ENCODE measurements around the gene UBN1.
"Not testable (repeated sequence)": the region's sequence is repeated elsewhere in the genome, so short reads cannot be mapped to it uniquely, and the experiment has no call there.

Gene UBN1

DNA sequence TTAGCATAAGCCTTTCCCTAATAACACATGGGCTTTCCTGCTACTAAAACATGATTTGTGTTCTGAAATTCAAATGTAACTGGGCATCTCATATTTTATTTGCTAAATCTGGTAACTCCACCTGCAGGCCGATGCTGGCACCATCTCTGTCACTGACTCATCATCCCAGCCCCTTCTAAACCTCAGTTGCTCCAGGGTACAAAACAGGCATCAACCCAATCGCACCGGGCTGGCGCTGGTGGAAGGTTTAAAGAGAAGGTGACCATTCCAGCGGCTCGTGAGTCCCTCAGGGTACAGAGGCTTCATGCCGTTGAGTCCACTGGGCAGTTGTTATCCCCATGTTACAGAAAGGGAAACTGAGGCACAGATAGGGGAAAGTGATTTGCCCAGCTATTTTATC lies 62.5 kb downstream of the UBN1 start:
- no peak for DNase-seq

DNA sequence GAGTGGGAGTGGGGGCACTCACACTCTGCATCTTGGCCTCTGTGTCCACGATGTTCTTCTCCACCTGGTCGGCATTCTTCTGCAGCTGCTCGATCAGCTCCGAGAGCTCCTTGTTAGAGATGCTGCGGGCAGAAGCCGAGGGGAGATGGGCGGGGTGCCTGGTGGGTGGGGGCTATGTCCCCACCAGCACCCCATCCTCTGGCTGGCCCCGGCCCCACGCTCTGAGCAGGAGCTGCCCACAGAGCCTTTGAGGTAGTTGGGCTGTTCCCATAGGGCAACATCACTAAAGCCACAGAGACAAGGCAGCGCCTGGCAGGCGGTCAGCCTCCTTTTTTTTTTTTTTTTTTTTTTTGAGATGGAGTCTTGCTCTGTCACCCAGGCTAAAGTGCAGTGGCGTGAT lies 63.5 kb downstream of the UBN1 start:
- DNase-seq = no peak

DNA sequence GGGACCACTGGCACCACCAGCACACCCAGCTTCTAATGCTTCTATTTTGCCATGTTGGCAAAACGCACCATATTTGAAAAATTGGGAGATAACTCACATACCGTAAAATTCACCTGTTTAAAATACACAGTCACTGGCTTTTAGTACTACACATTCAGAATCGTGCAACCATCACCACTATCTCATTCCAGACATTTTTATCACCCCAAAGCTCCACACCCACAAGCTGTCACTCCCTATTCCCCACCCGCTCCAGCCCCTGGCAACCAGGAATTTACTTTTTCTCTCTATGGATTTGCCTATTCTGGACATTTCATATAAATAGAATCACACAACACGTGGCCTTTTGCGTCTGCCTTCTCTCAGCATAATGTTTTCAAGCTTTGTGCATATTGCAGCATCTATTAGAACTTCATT lies 64.7 kb downstream of the UBN1 start:
- no peak for DNase-seq

DNA sequence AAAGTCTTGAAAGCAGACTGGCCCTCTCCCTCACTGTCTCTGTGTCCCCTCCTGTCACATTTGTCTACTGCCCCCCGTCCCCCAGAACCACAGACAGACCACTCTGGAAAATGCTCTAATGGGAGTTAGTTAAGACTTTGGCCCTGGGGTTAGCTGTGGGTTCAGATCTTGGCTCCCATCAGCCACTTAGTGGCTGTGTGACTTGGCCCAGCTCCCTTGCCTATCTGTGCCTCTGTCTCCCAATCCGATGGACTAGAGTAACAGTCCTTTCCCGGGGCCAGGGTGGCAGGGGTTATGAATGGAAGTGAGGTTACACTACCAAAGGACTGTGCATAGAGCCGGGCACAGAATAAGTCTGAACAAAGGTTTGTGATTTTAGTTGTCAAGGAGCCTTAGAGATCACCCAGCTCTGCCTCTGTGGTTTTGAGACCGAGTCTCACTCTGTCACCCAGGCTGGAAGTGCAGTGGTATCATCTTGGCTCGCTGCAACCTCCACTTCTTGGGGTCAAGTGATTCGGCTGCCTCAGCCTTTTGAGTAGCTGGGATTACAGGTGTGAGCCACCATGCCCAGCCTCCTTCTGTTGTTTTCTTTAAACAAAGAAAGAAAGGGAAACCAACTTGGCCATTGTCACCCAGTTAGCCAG lies 66.0 kb downstream of the UBN1 start:
- no peak for DNase-seq

DNA sequence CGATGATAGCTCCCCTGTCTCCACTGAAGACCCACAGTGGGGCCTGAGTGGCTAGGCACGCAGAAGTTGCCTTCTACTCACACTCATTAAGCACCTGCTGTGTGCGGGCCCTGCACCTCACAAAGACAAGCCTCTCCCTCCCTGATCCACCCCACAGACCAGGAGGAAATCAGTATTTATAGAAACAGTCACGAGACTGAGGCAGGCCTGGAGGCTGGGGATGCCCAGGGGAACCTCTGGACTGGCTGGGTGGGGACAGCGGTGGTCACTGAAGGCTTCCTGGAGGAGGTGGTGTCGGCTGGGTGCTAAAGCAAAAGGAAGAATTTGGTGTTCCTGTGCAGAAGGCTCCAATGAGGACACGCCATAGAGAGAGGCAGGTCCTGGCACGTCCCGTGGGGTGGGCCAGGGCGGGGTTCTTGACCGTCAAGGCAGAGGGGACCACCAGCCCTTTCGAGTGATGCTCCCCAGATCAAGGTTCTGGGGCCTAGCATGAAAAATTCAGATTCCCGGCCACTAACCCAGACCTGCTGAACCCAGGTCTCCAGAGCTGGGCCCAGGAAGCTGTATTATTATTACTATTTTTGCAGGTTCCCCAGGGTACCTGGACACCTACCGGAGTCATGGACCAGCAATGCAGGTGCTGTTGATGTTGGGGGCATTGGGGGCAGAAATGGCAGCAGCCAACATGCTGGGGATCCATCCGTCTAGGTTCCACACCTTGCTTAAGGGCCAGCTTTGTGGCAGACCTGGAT lies 66.7 kb downstream of the UBN1 start:
- no peak for DNase-seq

DNA sequence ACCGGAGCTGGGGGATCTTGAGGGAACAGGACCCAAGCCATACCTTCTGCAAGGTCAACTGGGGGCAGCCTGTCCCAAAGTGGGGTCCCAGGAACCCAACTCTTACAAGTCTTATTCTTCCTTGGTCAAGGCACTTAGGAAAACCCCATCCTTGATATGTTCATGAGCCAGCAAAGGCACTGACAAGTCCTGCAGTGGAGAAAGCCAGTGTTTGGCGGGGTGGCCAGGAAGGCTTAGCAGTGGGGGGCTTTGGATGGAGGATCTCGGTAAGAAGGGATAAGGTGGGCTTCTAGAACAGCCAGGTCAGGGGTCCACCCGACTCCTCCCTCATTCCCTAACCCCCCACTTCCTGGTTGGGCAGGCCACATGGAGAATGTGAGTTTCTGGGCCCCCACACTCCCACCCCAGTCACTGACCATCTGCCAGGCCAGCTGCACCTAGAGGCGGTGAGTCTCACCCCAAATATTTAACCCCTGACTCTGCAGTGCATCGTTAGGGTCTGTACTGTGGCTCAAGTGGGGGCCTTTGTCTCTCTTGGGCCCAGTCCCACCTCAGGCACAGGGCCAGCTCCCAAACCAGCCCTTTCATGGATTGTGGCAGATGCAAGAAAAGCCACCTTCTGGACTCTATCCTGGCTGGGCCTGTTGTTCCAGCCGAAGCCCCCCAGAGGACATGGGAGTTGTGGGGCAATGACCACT lies 67.4 kb downstream of the UBN1 start:
- DNase-seq = no peak

DNA sequence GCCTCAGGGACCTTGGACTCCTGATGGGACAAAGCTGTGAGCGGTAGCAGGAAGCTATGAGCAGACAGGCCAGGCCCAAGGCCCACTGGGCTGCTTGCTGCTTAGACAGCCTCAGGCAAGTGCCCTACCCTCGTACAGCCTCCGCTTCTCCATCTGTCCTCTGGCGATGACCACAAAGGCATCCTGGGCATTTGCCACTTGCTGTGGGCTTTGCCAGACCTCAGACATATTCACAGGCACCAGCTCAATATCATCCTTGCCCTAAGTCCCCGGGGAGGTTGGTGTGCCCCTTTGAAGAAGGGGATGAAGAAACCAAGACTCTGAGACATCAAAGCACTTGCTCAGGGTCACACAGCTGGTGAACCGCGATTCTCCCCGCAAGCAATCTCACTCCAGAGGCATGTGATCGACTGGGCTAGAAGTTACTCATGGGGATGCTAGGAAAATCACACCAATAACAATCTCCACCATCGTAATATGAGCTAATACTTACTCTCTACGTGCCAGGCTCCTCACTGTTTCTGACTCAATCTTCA lies 68.0 kb downstream of the UBN1 start:
- no peak for DNase-seq

DNA sequence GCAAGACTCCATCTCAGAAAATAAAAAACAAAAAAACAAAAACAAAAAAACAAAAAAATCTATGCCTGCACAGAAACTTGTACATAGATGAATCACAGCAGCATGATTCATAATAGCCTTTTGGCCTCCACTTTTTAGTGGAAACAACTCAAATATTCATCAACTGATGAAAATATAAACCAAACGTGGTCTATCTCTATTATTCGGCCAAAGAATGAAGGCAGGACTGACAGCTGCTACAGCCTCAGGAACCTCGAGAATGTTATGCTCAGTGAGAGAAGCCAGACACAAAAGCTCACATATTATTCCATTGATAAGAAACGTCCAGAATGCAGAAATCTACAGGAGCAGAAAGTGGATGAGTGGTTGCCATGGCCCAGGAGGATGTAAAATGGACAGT lies 69.8 kb downstream of the UBN1 start:
- DNase-seq = no peak

DNA sequence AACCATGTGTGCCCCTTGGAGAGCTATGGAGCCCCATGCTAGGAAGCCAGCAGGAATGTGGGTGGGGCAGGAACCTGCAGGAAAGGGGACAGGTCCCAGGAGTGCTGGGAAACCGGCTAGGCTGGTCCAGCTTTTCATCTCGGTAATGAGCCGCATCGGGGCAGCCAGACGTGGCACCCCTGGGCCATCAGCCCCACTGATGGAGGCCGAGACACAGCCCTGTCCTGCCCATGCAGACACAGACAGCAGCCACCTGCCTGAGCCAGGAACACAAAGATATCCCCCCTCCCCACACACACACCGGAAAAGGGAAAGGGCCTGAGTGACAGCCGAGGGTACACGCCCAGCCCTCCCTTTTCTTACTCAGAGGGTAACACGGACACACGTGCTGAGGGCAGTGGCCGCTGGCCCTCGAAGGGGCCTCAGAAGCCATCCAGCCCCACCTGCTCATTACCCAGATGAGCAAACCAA lies 71.5 kb downstream of the UBN1 start:
- DNase-seq = no peak

DNA sequence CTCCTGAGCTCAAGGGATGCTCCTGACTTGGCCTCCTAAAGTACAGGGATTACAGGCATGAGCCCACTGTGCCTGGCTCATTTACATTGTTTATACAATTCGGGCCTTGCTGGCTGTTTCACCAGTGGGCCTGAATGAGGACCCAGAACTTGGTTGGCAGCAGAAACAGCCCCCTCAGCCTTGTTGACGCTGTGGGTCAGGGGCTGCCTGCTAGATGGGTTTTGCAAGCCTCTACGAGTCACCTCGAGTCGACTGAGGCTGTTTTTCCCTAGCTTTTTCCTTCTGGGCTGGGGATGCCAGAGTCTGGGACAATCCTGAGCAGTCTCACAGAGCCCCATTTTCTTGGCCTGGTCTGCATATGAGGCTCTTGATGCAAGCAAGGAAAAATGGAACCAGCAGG lies 73.5 kb downstream of the UBN1 start:
- no peak for DNase-seq

DNA sequence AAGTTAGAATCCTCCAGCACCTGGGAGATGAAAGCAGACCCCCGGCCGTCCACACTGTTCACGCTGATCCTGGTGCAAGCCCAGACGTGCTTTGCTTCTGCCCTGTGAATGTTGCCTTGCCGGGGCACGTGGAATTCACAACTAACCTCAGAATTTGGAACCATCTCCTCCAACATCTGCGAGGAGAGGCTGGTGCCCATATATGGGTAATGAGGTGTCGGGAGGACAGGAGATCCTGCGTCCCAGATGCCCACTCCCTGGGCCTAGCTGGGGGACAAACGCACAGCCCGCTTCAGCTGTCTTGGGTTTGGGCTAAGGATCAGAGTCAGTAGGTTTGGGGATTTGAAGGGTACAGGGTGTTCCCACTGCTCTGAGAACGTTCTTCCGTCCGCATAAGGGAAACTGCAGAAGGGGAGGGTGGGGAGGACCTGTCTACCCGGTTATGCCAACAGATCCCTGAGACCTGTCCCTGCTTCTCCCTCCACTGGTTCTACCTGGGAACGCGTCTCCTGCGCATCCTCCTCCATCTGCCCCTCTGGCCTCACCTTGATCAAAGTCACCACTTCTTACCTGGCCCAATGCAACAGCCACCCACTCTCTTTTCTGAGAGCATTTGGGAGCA lies 75.6 kb downstream of the UBN1 start:
- DNase-seq = no peak

DNA sequence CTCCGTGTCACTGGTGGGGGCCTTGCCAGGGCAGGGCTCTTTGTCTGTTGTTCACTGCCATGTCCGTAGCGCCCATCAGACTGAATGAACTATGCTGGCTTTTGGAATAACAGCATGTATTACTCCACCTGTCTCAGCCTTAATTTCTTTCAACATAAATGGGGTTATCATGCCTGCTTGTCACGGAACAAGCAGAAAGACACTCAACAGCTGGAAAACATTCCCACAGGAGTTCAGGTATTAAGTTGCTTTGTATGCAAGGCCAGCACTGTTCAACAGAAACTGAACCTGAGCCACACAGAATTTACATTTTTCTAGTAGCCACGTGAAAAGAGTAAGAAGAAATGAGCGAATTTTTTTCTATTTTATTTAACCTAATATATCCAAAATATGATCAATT lies 76.6 kb downstream of the UBN1 start:
- DNase-seq = no peak

DNA sequence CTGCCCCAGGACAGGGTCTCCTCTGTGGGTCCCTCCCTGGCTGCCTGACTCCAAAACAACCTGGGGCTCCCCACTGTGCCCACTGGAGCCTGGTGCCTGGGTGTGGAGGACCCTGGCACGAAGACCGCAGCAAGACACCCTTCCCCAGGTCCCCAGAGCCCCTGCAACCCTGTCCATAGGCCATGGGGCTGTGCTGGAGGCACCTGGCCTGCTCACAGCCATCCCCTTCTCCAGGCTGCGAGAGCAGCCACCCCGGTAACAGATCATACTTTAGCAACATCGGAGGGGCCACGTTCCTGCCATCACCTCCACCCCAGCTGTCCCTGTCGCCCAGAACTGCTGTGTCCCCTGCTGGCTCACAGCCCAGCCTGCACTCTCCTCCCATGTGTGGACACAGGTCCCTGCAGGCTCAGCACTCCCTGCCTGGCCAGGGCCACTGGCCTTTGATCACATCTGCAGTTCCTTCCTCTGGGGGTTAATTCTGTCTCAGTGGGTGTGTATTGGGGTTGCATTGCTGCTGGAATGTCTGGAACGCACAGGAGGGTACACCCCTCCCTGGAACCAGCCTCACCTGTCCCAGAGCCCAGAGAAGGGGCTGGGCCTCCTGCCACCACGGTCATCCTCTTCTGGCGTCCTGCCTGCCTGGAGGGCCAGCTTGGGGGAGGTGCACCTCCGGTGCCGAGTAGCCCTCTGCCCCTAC lies 77.5 kb downstream of the UBN1 start:
- no peak for DNase-seq

DNA sequence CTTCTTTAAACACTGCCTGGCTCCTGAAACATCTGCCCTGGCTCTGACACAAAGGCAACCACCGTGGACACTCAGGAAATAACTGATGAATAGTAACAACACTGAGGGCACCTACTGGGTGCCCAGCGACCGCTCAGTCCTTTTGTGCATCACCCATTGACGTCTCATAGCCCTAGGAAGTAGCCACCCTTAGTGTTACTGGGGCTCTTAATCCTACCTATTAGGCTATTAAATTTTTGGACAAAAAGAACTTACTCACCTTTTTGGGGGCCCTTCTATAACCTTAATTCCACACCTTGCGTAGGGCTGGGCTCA lies 78.0 kb downstream of the UBN1 start:
- no peak for DNase-seq

DNA sequence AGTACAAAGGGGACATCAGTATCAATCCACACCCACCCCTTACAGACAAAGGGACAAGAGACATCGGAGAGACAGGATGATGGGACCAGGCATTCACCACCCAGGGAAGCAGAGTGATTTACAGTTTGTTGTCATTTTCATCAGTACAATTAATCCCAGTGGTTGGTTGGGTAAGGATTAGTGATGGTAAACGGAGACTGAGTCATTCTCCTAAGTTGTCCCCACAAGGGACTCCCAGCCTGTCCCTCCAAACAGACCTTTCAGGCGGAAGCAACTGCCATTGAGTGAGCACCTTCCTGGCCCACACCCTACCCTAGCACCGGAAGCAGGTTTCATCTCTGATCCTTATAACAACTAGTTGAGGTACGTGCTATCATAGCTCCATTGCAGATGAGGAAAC lies 78.5 kb downstream of the UBN1 start:
- DNase-seq = no peak

DNA sequence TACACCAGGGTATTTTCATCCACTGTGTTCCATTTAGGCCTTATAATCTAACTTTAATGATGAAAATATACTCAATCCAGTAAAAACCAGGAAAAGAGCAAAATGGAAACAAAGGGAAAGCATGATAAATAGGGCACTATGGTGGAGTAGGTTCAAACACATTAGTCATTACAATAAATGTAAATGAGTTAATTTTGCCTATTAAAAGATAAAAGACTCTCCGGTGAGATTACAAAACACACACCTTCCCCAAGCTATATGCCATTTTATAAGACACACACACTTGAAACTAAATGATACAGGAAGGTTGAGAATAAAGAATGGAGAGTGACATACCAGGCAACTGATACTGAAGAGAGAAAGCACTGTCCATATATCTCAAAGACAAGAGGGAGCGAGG lies 79.6 kb downstream of the UBN1 start:
- DNase-seq = no peak

DNA sequence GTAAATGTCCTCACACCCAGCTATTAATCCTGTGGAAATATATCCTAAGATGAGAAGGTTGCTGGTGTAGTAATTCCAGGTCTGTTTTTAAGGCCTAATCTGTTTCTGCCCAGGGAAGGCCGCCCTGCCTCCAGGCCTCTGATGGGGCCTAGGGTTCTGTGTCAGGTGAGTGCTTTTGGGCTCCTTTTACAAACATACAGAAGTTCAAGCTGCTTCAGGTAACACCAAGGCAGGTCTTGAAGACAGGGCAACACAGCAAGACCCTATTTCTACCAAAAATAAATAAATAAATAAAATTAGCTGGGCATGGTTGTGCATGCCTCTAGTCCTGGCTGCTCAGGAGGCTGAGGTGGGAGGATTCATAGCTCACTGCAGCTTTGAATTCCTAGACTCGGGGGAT lies 80.4 kb downstream of the UBN1 start:
- no peak for DNase-seq

DNA sequence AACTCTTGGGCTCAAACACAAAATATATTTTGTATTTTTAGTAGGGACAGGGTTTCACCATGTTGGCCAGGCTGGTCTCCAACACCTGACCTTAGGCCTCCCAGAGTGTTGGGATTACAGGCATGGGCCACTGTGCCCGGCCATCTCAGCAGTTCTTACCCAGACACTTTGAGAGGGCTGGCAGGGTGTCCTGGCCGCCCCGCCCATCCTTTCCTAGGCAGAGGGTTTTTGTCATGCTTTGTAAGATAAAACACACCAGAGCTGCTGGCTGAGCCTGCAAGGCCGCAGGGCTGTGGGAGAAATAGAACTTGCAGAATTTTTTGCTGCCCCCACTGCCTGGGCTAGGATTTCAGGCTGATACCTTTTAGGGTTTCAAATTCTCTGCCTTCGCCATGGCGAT lies 80.9 kb downstream of the UBN1 start:
- DNase-seq = no peak

DNA sequence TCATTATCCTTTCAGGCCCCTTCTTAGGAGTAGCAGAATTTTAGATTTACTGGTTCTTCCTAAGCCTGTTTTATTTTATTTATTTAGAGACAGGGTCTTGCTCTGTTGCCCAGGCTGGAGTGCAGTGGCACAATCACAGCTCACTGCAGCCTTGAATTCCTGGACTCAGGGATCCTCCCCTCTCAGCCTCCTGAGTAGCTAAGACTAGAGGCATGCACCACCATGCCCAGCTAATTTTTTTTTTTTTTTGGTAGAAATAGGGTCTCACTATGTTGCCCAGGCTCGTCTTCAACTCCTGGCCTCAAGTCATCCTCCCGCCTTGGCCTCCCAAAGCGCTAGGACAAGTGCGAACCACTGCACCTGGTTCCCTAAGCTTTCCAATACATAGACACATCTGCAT lies 82.3 kb downstream of the UBN1 start:
- DNase-seq = not testable (repeated sequence)

DNA sequence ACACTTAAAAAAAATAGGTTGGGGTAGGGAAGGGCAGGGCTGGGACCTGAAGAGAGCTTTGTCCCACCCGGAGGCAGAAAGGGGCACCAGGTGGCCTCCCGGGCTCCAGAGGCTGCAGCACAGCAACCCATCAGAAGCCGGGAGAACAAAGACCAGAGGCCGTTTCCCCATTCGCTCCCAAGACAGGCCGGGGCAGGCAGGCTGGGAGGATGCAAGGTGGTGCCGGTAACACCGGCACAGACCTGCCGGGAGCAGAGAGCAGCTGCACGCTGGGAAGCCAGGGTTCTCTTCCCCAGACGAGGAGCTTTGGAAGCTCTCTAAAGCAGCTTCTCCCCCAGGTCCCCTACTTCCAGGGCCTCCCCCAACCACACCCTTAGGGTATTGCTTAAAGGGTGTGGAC lies 84.1 kb downstream of the UBN1 start:
- DNase-seq = no peak
